H7 (cell line): ENCODE results near the gene IFITM5. TPM values are rescaled to one million over a fixed set of nuclear protein-coding genes. Genes with fewer than 3 reads are reported as not detected.

Experiments used
- DNase-seq: peaks from one replicate; pipeline ENCODE4 v3.0.0; 2012
- H3K27me3 ChIP-seq: 2 replicates; pipeline ENCODE4 v1.6.0; 2011; ENCODE audit warnings: mild to moderate bottlenecking, low read length; ENCODE audit not compliant: control insufficient read depth, insufficient read depth
- H3K36me3 ChIP-seq: replicated peaks from 2 replicates; pipeline ENCODE4 v1.5.1; 2011; ENCODE audit warnings: low read length; ENCODE audit not compliant: control insufficient read depth, insufficient read depth
- H3K4me3 ChIP-seq: 2 replicates; pipeline ENCODE4 v1.5.1; 2011; ENCODE audit warnings: low read depth, mild to moderate bottlenecking, control low read depth, low read length, moderate library complexity; ENCODE audit not compliant: insufficient read depth
- total RNA-seq: library from RNA; depleted of rRNA; stranded (reverse); fragments of >200 nt; shearing (Covaris generic); gene quantifications from 2 replicates; pipeline ENCODE4 v1.2.3, GENCODE V29; 2014

The IFITM5 gene
- total RNA-seq, 1 experiment from 2014 or later, result not detected

- Histone ChIP-seq H3K27me3 (no peaks in the 10 kb centered on the region), H3K4me3 (no peak overlapping the region), H3K36me3 (peaks cover 2% of the 10 kb centered on the region)
- peak; percentile 51 for DNase-seq
Measured at GRCh38 chr11:297051-297585, 2.2 kb downstream of the IFITM5 start.

- Histone ChIP-seq H3K36me3 (peaks cover 2% of the 10 kb centered on the region), H3K27me3 (no peaks in the 10 kb centered on the region), H3K4me3 (no peak overlapping the region)
- peak; percentile 55 for DNase-seq
Measured at GRCh38 chr11:296171-297050, 2.9 kb downstream of the IFITM5 start.

GRCh38 chr11:295351-296170, 3.8 kb downstream of the IFITM5 start:
- H3K36me3 ChIP-seq, result peaks cover 2% of the 10 kb centered on the region
- no peak overlapping the region for H3K4me3 ChIP-seq
- DNase-seq, result peak; percentile 44

GRCh38 chr11:294780-295179, 4.5 kb downstream of the IFITM5 start:
- Histone ChIP-seq H3K4me3 (no peak overlapping the region), H3K27me3 (no peaks in the 10 kb centered on the region)
- peak; percentile 31 for DNase-seq

More at GRCh38 chr11:295351-296170, 3.8 kb downstream of the IFITM5 start:
- H3K27me3 ChIP-seq, result no peaks in the 10 kb centered on the region

GRCh38 chr11:293852-294661, 5.3 kb downstream of the IFITM5 start:
- Histone ChIP-seq H3K27me3 (no peaks in the 10 kb centered on the region), H3K36me3 (peaks cover 2% of the 10 kb centered on the region), H3K4me3 (no peak overlapping the region)
- peak; percentile 35 for DNase-seq

More at GRCh38 chr11:294780-295179, 4.5 kb downstream of the IFITM5 start:
- H3K36me3 ChIP-seq, result peaks cover 2% of the 10 kb centered on the region

GRCh38 chr11:293271-293851, 6.0 kb downstream of the IFITM5 start:
- H3K36me3 ChIP-seq, result peaks cover 2% of the 10 kb centered on the region
- peaks cover 2% of the 10 kb centered on the region for H3K27me3 ChIP-seq
- DNase-seq, result peak; percentile 33
- H3K4me3 ChIP-seq, result no peak overlapping the region

- Histone ChIP-seq H3K36me3 (peaks cover 2% of the 10 kb centered on the region), H3K27me3 (peaks cover 11% of the 10 kb centered on the region), H3K4me3 (no peak overlapping the region)
- DNase-seq, result peak; percentile 30
Measured at GRCh38 chr11:292211-293121, 6.9 kb downstream of the IFITM5 start.

GRCh38 chr11:291281-292210, 7.8 kb downstream of the IFITM5 start:
- Histone ChIP-seq H3K36me3 (peaks cover 2% of the 10 kb centered on the region), H3K4me3 (no peak overlapping the region), H3K27me3 (peaks cover 12% of the 10 kb centered on the region)
- DNase-seq, result peak; percentile 66

GRCh38 chr11:290621-291231, 8.6 kb downstream of the IFITM5 start:
- peak; percentile 67 for DNase-seq
- Histone ChIP-seq H3K36me3 (peaks cover 2% of the 10 kb centered on the region), H3K27me3 (peaks cover 12% of the 10 kb centered on the region)

GRCh38 chr11:289712-290620, 9.4 kb downstream of the IFITM5 start:
- peak; percentile 73 for DNase-seq
- peaks cover 12% of the 10 kb centered on the region for H3K27me3 ChIP-seq
- H3K4me3 ChIP-seq, result peak overlapping the region; percentile 30
- peaks cover 2% of the 10 kb centered on the region for H3K36me3 ChIP-seq

More at GRCh38 chr11:290621-291231, 8.6 kb downstream of the IFITM5 start:
- H3K4me3 ChIP-seq, result no peak overlapping the region

GRCh38 chr11:289398-289711, 10.0 kb downstream of the IFITM5 start:
- Histone ChIP-seq H3K27me3 (peaks cover 12% of the 10 kb centered on the region), H3K4me3 (peak overlapping the region; percentile 30), H3K36me3 (peaks cover 2% of the 10 kb centered on the region)
- no peak for DNase-seq
